GM21447 (cell line): Measurements from ENCODE around the gene XXYLT1.

Experiments
- ATAC-seq: cut with Tn5 transposase; IDR thresholded peaks from one replicate; pipeline ENCODE4 v1.9.1; 2021; ENCODE audit not compliant: unreplicated experiment

XXYLT1 gene

DNA sequence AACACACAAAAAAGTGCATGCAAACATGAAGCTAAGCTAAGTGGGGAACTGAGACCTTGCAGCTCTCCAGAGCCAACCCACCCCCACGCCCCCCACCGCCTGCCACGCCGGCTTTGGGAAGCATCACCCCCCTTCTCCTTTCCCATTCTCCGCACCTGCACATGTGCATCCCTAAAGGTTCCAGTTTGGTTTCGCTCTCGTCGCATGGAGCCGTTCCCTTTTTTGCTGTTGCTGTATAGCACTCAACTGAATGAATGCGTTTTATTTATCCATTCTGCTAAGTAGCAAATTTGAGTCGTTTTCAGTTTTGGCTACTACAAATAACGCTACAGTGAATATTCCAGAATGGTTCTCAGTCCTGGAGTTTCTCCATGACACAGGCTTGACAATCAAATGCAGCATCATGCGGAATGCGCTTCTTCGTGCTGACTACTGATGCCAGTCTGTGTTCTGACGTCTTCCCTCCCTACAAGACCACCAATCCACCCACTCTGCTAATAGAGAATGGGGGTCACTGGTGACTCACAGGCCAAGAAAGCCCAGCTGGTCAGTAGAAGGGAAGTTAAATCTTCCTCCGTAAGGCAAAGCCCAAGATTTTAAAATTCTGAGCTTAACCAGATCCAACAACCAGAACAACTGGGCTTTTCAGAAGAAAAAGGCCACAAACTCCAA is 115.3 kb downstream of the XXYLT1 start:
- ATAC-seq, result no peak

DNA sequence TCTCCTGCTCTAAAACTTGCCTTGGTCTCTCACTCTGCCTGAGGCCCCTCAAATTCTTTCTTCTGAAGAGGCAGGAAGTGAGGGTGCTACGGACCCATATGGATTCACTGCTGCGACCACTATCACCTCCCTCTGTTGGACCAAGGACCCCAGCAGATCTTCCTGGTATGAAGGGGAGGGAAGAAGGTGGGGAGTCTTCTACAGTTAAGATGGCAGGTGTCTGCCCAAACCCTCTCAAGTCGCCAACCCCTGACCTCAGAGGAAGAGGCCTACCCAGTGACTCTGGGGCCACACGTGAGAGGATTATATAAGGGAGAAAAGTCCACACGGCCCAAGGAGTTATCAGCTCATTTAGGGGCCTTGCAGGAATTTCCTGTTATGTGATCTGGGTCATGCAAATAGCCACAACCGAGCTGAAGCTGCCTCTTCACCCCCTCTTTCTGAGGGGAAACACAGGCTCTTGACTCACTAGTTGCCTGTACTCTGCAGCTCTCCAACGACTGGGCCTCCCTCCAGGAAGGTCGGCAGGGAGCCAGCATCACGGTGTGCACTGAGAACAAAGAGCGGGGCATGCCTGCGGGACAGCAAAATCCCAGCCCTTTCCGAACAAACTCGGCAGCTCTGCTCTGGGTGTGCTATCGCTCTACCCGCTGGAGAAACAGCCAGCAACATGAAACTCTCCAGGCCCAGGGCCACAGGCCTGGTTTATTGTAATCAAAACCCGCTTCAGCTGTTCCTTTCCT is 116.0 kb downstream of the XXYLT1 start:
- peak; percentile 47 for ATAC-seq

DNA sequence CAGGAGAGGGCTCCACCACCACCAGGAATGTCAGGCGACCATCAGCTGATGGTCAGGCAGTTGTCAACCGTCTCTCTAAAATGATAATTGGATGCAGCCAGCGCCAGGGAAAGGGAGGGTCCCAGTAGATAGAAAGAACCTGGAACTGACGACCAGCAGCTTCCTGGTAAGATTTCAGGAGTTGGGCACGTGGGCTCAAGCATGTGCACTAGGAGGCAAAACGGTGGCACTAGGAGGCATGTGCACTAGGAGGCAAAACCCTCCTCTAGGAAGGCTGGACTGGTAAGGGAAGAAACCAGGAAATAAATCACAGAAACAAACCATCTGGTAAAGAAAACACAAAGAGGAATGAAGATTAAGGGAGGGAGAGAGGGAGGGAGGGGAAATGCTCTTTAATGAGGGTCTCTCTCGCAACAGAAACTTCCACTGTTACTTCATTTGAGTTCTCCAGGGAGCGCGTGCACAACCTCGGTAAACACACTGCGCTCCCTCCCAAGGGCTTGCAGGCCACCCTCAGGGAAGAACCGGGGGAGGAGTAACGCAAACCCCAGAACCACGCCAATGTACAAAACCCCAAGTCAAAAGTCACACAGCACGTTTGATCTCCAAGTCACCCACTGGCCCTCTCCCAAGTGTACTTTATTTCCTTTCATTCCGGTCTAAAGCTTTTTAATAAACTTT is 116.7 kb downstream of the XXYLT1 start:
- no peak for ATAC-seq

DNA sequence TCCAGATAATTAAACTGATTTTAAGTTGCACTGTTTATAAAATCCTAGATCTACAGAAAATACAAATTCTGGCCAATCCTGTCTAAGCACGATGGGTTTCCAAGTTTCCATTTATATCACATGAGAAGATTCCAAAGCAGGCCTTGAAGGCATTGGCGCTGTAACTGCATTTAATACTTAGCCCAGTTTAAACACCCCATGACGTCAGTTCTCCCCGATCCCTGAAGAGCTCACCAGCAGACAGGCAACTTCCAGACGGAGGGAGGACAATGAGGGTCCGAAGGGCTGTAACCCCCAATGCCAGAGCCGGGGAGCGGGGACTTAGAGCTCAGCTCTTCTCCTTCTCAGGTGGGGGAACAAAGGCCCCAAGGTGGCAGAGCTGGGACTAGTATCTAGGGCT is 117.3 kb downstream of the XXYLT1 start:
- no peak for ATAC-seq

DNA sequence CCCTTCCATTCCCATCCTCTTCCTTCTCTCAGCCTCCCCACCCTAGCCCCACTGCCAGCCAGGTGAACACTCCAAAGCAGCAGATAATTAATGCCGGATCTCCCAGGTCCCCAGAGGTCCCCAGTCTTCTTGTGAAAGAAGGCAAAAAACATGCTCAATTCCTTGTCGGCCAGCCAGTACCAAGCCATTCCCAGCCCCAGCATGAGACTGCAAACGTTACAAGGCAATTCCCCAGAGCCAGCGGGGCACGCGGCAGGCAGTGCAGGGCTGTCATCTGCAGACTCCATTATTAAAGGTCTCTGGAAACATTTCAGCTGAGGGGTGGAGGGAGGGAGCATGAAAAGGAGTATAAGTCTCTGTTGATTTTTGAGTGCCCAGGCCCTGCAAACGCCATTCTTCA is 117.8 kb downstream of the XXYLT1 start:
- no peak for ATAC-seq

DNA sequence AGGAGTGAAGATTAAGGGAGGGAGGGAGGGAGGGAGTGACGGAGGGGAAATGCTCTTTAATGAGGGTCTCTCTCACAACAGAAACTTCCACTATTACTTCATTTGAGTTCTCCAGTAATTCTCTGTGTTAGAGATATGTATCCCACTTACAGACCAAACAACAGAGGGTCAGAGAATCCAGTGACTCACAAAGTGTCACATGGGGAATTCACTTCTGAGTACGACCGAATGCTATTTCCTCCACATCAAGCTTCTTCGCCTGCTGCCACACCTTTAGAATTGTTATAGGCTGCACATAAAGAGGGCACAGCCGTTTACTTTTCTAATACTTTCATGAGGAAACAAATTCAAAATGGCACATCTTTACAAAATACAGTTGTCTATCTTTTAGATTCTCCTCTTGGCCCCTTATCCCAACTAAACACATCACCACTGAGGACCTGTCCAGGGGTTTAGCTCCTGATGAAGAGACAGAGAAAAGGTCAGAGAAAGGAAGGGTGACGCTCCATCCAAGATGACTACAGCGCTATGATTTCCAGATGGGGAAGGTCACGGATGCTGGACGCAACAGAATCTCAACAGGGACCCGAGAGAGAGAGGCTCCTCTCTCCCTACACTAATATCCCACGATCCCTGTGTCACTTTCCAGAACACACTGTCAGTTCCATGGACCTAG is 119.0 kb downstream of the XXYLT1 start:
- ATAC-seq, result no peak

DNA sequence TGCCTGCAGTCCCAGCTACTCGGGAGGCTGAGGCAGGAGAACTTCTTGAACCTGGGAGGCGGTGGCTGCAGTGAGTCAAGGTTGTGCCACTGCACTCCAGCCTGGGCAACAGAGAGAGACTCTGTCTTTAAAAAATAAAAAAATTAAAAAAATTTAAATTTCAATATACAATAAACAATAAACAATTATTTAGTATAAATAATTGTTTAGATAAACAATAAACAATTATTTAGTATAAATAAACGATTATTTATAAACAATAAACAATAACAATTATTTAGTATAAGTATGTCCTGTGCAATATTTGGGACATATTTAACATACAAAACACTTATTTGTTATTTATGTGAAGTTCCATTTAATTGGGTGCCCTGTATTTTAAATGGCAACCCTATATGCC is 119.6 kb downstream of the XXYLT1 start:
- no peak for ATAC-seq

DNA sequence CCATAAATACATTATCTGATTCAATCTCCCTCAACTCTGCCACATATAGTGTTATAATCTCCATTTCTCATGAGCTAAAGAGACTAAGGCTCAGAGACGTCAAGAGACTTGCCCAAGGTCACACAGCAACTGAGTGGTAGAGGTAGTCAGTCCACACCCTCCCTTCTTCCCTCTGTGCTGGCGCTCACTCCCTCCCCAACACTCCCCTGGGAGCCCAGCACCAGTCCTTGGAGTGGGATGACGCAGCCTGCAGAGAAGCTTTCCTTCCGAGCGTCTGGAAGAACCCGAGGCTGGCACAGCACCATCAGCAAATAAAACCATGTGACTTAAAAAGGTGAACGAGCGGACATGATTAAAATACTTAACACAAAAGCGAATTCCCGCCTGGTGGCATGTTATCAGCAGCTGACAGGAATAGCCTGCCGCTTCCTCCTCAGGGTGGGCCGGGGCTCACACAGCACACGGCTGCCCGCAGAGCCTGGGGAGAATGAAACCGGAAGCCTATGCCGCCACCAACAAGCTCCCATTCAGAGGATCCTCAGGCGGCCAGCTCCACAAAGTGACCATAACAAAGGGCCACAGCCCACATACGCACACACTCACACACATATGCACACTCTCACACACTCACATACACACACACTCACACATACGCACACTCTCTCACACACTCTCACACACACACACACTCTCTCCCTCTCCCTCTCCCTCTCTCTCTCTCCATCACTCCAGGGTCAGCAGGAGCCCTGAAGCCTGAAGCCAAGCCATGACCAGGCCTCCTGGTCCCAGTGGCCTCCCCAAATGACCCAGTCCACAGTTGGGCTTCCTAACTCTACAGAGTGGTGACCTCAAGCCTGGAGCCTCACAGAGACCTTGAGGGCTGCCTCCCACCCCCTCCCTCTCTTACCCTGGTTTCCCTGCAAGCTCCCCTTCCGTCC is 120.5 kb downstream of the XXYLT1 start:
- ATAC-seq, result peak; percentile 36

DNA sequence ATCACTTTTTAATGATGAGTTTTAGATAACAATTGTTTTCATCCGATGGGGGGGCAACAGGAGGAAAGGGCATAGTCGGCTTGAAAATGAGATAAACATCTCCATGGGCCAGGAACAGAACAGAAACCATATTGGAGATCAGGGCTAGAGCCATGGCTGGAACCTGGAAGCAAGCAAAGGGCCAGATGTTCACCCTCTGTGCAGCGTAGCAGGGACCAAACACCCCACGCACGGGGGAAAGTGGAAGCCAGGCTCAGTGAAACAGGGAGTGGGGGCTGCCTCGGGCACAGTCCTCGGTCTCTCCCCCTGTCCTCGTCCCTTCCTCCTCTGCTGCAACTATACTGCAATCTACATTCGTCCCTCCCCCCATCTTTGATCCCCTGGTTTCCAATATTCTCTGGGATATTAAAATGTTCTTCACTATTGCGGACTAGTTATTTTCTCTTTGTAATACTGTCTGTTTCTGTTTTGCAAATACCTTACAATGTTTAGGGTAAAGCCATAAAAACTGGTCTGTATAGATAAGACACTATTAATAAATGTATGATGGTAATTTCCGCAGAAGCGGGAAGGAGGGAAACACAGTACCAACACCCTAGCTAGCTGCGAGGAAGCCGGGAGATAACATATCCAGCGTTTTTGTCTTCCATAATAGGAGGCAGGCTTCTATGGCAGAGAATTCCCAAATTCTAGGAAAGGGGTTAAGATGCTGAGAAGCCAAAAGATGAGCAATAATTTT is 121.5 kb downstream of the XXYLT1 start:
- ATAC-seq, result no peak

DNA sequence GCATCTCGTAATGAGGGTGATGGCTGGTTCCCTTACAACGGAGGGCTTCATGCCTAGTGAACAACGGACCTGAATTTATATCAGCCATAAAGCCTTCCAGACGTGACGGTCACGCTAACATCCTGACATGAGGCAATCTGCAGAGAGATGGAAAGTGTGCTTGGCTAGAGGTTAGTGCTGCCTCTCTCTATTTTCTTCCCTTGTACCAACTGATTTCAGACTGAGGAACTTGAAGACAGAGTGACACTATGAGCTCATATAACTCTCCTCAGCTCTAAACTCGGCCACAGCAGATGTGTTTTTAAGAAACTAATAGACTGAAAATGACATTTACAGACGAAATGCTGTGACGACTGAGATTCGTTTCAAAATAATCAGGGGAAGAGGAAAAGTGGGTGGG is 122.4 kb downstream of the XXYLT1 start:
- ATAC-seq, result no peak

DNA sequence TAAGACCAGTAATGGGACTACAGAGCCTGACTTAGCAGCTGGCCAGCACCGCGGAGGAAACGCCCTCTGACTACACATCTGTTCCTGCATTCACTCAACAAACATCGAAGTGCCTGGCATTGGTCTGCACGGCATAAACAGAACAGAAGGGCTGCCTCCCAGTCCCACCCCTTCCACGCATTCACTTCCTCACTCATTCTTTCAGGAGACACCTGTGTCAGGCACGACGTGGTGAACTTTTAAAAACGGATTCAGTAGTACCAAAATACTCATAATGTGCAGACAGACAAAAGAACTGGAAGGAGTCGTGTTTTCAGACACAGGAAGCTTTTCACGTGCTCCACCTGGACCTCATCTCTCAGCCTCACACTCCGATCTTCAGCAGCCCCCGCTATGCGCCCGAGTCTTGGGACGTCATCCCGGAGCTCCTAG is 123.3 kb downstream of the XXYLT1 start:
- ATAC-seq, result peak; percentile 83

DNA sequence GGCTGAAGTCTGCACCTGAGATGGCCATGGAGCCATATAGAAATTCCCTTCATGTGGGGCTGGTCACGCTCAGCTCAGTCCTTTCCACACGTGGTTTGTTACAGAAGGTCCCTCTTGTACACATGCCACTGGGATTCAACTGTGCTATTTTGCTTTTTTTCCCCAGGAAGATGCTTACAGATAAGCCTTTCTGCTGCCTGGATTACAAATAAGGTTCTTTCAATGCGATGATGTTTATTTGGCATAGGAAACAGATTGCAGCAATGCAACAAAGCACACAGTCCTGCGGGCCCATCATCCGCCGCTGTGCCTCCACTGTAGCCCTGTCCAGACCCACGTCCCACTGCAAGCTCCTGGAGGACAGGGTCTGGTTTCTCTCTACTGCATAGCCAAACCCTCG is 124.8 kb downstream of the XXYLT1 start:
- no peak for ATAC-seq

DNA sequence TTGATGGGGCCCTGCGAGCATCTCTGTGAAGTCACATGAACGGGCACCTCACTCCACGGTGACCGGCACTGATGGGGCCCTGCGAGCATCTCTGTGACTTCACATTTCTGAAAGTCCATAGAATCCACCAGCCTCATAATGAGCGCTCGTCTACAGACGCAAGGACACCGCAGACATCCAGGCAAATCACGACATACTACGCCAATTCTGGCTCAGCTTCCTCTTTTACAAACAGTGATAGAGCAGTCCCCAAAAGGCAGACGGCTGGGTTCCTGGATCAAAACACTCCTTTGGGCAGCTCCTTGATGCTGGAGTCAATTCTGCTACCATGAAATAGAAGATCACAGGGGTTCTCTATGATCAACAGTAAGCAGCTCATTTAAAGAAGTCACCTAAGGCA is 125.4 kb downstream of the XXYLT1 start:
- no peak for ATAC-seq

DNA sequence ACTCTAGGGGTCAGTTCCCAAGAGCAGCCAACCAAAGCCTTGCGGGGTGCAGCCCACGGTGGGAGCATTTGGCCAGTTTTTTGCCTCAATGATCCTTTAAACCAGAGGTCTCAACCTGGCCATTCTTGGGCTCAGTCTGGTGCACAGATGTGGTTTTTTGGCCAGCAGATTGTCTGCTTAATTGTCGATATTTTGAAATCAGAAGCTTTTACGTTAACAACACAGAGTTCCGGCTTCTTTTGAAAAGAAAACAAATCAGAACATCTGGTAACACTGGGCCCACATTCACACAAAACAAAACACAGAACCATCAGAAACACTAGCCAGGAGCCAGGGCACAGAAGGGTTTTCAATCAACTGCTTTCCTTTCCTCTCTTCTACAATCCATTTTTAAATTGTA is 127.7 kb downstream of the XXYLT1 start:
- no peak for ATAC-seq

DNA sequence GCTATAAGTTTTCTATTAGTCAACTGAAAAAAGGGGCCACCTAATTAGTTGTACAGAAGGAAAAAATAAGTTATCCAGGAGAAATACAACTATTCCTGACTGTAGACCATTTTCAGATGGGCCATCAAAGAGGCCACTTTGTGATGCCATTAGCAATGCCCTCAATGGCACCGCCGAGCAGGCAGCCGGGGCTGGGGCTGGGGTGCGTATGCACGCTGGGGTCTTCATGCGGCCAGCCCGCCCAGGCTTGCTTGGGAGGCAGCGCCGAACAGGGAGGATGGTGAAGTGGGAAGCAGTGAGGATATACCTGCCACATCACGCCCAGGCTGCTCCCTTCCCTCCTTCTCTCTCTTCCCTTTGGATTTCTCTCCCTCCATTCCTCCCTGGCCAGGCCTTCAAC is 128.4 kb downstream of the XXYLT1 start:
- no peak for ATAC-seq

DNA sequence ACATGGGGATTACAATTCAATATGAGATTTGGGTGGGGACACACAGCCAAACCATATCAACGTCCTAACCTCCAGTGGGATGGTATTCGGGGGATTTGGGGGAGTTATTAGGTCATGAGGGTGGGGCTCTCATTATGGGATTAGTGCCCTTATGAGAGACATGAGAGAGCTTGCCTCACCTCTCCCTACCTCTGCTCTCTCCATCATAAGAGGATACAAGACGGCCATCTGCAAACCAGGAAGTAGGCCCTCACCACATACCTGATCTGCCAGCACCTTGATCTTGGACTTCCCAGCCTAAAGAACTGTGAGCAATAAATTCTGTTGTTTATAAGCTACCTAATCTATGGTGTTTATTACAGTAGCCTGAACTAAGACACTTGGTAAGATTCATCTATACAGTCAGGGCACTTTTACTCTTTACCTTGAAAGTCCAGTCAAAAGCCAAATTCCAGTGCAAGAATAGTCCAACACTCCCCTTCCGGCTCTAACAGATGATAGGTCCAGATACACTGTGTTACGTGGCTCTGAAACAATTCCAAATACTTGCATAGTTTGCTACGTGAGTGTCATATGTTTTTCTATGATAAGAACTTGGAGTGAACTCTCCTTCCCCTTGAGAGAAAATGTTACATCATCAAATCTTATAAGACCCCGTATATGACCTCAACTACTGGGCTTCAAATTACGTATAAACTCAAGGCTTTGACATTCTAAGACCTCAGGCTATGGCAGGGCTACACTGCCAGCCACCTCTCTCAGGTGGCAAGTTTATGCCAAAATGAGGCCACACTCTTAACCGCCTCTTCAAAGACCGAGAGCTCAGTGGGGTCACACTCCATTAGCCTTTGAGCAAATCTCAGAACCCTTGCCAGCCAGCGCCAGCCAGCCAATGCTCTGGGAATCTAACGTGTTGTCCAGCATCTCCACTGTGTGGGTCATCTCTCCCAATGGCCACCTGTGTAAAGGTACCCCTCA is 129.9 kb downstream of the XXYLT1 start:
- ATAC-seq, result no peak

DNA sequence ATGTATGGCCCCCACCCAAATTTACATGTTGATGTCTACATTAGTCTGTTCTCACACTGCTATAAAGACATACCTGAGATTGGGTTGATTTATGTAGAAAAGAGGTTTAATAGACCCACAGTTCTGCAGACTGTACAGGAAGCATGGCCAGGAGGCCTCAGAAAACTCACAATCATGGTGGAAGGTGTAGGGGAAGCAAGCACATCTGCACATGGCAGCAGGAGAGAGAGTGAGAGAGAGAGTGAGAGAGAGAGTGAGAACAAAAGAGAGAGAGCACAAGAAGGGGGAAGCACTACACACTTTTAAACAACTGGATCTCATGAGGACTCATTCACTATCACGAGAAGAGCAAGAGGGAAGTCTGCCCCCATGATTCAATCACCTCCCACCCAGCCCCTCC is 130.5 kb downstream of the XXYLT1 start:
- no peak for ATAC-seq

DNA sequence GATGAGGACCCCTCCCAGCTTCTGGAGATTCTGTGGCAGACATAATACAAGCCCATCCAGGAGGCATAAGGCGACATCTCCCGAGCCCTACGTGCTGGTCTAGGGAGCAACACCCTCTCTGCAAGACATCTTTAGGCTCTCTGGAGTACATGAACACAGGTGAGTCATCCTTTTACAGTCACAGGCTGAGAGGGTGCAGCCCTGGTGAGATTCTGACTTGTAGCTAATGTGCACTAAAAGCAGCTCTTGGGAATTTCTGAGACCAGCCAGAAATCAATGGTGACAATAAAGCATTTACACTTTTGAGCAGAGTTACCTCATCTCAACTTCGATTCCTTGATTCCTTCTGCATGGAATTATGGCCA is 131.1 kb downstream of the XXYLT1 start:
- ATAC-seq, result no peak
